HepG2 (cell line): Measurements from ENCODE around the gene CEP83. TPM values are rescaled to one million over a fixed set of nuclear protein-coding genes. Genes with fewer than 3 reads are reported as not detected.
A peak's percentile ranks its signal among the peaks of the same experiment; 100 is the strongest.

Experiments used
- GPN1 ChIP-seq: sonication (generic); formaldehyde crosslinking; IDR thresholded peaks from 2 replicates; pipeline ENCODE4 v1.5.1; 2020; ENCODE audit warnings: missing genetic modification reagents, borderline replicate concordance
- RFXANK ChIP-seq: IDR thresholded peaks from 2 replicates; pipeline ENCODE4 v1.6.1; 2016
- SMC3 ChIP-seq: IDR thresholded peaks from 2 replicates; pipeline ENCODE4 v1.6.1; 2011; ENCODE audit warnings: low read length, improper control_type of control experiment
- SMYD3 ChIP-seq: sonication (generic); formaldehyde crosslinking; IDR thresholded peaks from 2 replicates; pipeline ENCODE4 v1.8.1; 2023; ENCODE audit warnings: mild to moderate bottlenecking, missing genetic modification reagents
- SRSF9 ChIP-seq: fragments of 200-400 bp; formaldehyde crosslinking; IDR thresholded peaks from 2 replicates; pipeline ENCODE4 v1.6.1; 2018; ENCODE audit warnings: borderline replicate concordance, mild to moderate bottlenecking, low read depth, low read length; ENCODE audit not compliant: insufficient read depth, poor library complexity, severe bottlenecking
- TAF15 ChIP-seq: fragments of 200-400 bp; formaldehyde crosslinking; IDR thresholded peaks from one replicate; pipeline ENCODE4 v1.6.1; 2018; ENCODE audit warnings: mild to moderate bottlenecking, low read depth, low read length; ENCODE audit not compliant: poor library complexity, severe bottlenecking
- ZMAT3 ChIP-seq: sonication (generic); formaldehyde crosslinking; conservative IDR thresholded peaks from 2 replicates; pipeline ENCODE4 v1.7.0; 2021; ENCODE audit warnings: missing genetic modification reagents
- ZNF205 ChIP-seq: IDR thresholded peaks from 2 replicates; pipeline ENCODE4 v1.6.1; 2018; ENCODE audit warnings: missing biosample characterization, missing genetic modification reagents
- ZNF776 ChIP-seq: sonication (generic); formaldehyde crosslinking; IDR thresholded peaks from 2 replicates; pipeline ENCODE4 v1.4.0; 2020; ENCODE audit warnings: mild to moderate bottlenecking, missing genetic modification reagents
- ZNF839 ChIP-seq: sonication (generic); formaldehyde crosslinking; IDR thresholded peaks from 2 replicates; pipeline ENCODE4 v1.4.0; 2020; ENCODE audit warnings: missing genetic modification reagents, mild to moderate bottlenecking, borderline replicate concordance
- polyA plus RNA-seq, 8 experiments: library from polyadenylated mRNA; depleted of rRNA in 3 of 8; stranded (reverse) in 7 of 8; unstranded in 1 of 8; fragments of >200 nt; fragmentation: Illumina TruSeq in 4 of 8; extraction: Trizol in 4 of 8; gene quantifications; 2 replicates each; pipeline versions ENCODE4 v1.2.1 to v1.2.3, GENCODE V29; 2011 to 2016; ENCODE audit warnings: low read depth in 4 of 8, missing spikeins in 1 of 8, mixed read lengths in 1 of 8; ENCODE audit not compliant: insufficient read depth in 1 of 8
- total RNA-seq, 5 experiments: library from RNA; depleted of rRNA; stranded (reverse); fragments of >200 nt; fragmentation: Illumina TruSeq; extraction: Trizol; gene quantifications; 2 replicates each; pipeline ENCODE4 v1.2.3, GENCODE V29; 2016; ENCODE audit warnings: low read depth in 1 of 5
- TF ChIP-seq, protein P1 (sequence below): sonication (generic); formaldehyde crosslinking; IDR thresholded peaks from 2 replicates; pipeline ENCODE4 v1.5.0; 2020; ENCODE audit warnings: mild to moderate bottlenecking, missing genetic modification reagents
- TF ChIP-seq, protein P2 (sequence below): sonication (generic); formaldehyde crosslinking; IDR thresholded peaks from 2 replicates; pipeline ENCODE4 v1.9.0; 2021; ENCODE audit warnings: missing genetic modification reagents, mild to moderate bottlenecking, borderline replicate concordance
- TF ChIP-seq, protein P3 (sequence below): sonication (generic); formaldehyde crosslinking; IDR thresholded peaks from 2 replicates; pipeline ENCODE4 v1.8.0; 2022; ENCODE audit warnings: missing genetic modification reagents, mild to moderate bottlenecking, moderate library complexity, borderline replicate concordance
- TF ChIP-seq, protein P4 (sequence below): sonication (generic); formaldehyde crosslinking; IDR thresholded peaks from 2 replicates; pipeline ENCODE4 v1.8.0; 2022; ENCODE audit warnings: mild to moderate bottlenecking, missing genetic modification reagents; ENCODE audit not compliant: insufficient replicate concordance
- TF ChIP-seq, protein P5 (sequence below): sonication (generic); formaldehyde crosslinking; IDR thresholded peaks from 2 replicates; pipeline ENCODE4 v1.8.0; 2022; ENCODE audit warnings: mild to moderate bottlenecking, missing genetic modification reagents, moderate library complexity
- TF ChIP-seq, protein P6 (sequence below): sonication (generic); formaldehyde crosslinking; IDR thresholded peaks from 2 replicates; pipeline ENCODE4 v1.4.0; 2020; ENCODE audit warnings: mild to moderate bottlenecking, missing genetic modification reagents

CEP83 gene
- total and polyA plus RNA-seq, 2 of the 13 experiments (the other 11 are each of a cell fraction or from before 2014, with no cell fraction given), result 6.2 to 19.2 TPM

DNA sequence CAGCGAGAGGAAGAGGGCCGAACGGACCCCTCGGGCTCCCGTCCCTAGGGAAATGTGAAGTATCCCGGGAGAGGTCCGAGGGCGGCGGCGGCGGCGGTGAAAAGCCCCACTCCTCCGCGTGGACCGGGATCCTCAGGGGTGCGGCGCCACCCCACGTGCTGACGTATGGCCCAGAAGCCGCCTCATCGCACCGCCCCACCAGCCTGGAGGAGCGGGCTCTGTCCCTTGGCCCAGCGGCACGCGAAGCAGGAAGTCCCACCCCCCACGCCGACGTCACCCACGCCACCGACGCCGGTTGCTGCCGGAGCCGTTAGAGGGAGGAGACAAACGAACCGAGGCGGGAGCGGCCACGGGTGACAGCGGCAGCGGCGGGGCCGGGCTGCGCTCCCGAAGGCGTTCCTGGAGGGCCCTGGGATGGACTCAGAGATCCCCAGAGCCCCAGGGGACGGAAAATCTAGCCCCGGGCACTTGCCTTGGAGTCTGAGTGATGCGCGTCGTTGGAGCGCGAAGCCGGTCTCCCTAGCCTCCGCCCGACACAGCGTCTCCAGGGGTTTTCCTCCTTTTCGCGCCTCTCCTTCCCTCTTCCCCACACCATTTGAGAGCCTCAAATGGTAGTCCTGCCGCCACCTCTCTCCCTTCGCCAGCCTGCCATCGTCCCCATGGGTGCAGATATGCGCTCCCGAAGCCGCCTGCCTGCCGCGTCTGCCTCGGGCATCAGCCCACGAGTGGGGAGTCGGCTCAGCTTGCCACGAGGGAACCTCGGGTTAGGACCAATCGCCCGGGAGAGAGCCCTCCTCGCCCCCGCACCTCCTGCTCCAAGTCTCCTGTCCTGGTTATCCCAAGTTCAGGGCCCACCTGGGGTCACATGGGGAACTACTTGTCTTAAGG lies at the start of gene CEP83 (continued):
- no peak for TF ChIP-seq SRSF9
- TF ChIP-seq ZMAT3 (CRISPR knock-in tag), result peak; percentile 87
- TF ChIP-seq ZNF839 (CRISPR knock-in tag), result no peak; the same call in 1 of the 2 replicates
- TF ChIP-seq, protein P1, sequence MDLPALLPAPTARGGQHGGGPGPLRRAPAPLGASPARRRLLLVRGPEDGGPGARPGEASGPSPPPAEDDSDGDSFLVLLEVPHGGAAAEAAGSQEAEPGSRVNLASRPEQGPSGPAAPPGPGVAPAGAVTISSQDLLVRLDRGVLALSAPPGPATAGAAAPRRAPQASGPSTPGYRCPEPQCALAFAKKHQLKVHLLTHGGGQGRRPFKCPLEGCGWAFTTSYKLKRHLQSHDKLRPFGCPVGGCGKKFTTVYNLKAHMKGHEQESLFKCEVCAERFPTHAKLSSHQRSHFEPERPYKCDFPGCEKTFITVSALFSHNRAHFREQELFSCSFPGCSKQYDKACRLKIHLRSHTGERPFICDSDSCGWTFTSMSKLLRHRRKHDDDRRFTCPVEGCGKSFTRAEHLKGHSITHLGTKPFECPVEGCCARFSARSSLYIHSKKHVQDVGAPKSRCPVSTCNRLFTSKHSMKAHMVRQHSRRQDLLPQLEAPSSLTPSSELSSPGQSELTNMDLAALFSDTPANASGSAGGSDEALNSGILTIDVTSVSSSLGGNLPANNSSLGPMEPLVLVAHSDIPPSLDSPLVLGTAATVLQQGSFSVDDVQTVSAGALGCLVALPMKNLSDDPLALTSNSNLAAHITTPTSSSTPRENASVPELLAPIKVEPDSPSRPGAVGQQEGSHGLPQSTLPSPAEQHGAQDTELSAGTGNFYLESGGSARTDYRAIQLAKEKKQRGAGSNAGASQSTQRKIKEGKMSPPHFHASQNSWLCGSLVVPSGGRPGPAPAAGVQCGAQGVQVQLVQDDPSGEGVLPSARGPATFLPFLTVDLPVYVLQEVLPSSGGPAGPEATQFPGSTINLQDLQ (CRISPR knock-in tag), result peak; percentile 36; the same call in 1 of the 2 replicates
- TF ChIP-seq GPN1, result no peak
- TF ChIP-seq TAF15, result peak; percentile 68
- TF ChIP-seq ZNF205, result peak; percentile 80
- no peak for TF ChIP-seq SMYD3 (CRISPR knock-in tag)
- TF ChIP-seq, protein P2, sequence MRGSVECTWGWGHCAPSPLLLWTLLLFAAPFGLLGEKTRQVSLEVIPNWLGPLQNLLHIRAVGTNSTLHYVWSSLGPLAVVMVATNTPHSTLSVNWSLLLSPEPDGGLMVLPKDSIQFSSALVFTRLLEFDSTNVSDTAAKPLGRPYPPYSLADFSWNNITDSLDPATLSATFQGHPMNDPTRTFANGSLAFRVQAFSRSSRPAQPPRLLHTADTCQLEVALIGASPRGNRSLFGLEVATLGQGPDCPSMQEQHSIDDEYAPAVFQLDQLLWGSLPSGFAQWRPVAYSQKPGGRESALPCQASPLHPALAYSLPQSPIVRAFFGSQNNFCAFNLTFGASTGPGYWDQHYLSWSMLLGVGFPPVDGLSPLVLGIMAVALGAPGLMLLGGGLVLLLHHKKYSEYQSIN (CRISPR knock-in tag), result no peak
- TF ChIP-seq, protein P3, sequence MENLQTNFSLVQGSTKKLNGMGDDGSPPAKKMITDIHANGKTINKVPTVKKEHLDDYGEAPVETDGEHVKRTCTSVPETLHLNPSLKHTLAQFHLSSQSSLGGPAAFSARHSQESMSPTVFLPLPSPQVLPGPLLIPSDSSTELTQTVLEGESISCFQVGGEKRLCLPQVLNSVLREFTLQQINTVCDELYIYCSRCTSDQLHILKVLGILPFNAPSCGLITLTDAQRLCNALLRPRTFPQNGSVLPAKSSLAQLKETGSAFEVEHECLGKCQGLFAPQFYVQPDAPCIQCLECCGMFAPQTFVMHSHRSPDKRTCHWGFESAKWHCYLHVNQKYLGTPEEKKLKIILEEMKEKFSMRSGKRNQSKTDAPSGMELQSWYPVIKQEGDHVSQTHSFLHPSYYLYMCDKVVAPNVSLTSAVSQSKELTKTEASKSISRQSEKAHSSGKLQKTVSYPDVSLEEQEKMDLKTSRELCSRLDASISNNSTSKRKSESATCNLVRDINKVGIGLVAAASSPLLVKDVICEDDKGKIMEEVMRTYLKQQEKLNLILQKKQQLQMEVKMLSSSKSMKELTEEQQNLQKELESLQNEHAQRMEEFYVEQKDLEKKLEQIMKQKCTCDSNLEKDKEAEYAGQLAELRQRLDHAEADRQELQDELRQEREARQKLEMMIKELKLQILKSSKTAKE (CRISPR knock-in tag), result no peak
- TF ChIP-seq SMC3, result no peak
- TF ChIP-seq, protein P4, sequence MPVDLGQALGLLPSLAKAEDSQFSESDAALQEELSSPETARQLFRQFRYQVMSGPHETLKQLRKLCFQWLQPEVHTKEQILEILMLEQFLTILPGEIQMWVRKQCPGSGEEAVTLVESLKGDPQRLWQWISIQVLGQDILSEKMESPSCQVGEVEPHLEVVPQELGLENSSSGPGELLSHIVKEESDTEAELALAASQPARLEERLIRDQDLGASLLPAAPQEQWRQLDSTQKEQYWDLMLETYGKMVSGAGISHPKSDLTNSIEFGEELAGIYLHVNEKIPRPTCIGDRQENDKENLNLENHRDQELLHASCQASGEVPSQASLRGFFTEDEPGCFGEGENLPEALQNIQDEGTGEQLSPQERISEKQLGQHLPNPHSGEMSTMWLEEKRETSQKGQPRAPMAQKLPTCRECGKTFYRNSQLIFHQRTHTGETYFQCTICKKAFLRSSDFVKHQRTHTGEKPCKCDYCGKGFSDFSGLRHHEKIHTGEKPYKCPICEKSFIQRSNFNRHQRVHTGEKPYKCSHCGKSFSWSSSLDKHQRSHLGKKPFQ (CRISPR knock-in tag), result no peak
- peak; percentile 73 for TF ChIP-seq ZNF776
- TF ChIP-seq, protein P5, sequence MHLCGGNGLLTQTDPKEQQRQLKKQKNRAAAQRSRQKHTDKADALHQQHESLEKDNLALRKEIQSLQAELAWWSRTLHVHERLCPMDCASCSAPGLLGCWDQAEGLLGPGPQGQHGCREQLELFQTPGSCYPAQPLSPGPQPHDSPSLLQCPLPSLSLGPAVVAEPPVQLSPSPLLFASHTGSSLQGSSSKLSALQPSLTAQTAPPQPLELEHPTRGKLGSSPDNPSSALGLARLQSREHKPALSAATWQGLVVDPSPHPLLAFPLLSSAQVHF (CRISPR knock-in tag), result 0 out of 2 replicates have a peak, but pooled peaks have one; percentile 35
- TF ChIP-seq RFXANK (CRISPR knock-in tag), result no peak
- TF ChIP-seq, protein P6, sequence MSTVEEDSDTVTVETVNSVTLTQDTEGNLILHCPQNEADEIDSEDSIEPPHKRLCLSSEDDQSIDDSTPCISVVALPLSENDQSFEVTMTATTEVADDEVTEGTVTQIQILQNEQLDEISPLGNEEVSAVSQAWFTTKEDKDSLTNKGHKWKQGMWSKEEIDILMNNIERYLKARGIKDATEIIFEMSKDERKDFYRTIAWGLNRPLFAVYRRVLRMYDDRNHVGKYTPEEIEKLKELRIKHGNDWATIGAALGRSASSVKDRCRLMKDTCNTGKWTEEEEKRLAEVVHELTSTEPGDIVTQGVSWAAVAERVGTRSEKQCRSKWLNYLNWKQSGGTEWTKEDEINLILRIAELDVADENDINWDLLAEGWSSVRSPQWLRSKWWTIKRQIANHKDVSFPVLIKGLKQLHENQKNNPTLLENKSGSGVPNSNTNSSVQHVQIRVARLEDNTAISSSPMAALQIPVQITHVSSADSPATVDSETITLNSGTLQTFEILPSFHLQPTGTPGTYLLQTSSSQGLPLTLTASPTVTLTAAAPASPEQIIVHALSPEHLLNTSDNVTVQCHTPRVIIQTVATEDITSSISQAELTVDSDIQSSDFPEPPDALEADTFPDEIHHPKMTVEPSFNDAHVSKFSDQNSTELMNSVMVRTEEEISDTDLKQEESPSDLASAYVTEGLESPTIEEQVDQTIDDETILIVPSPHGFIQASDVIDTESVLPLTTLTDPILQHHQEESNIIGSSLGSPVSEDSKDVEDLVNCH, result no peak
